GM23248 (cell line): ENCODE results near the gene BFAR.

Source experiments
- EZH2 ChIP-seq: fragments of 200-600 bp; sonication (generic); IDR thresholded peaks from 2 replicates; pipeline ENCODE4 v1.6.1; 2018; ENCODE audit warnings: antibody characterized with exemption, mild to moderate bottlenecking; ENCODE audit not compliant: insufficient read depth, poor library complexity, severe bottlenecking
- EZH2phosphoT487 ChIP-seq: fragments of 200-600 bp; sonication (generic); IDR thresholded peaks from 2 replicates; pipeline ENCODE4 v1.6.1; 2018; ENCODE audit warnings: antibody characterized with exemption, moderate library complexity, mild to moderate bottlenecking, low read depth; ENCODE audit not compliant: insufficient read depth

DNA sequence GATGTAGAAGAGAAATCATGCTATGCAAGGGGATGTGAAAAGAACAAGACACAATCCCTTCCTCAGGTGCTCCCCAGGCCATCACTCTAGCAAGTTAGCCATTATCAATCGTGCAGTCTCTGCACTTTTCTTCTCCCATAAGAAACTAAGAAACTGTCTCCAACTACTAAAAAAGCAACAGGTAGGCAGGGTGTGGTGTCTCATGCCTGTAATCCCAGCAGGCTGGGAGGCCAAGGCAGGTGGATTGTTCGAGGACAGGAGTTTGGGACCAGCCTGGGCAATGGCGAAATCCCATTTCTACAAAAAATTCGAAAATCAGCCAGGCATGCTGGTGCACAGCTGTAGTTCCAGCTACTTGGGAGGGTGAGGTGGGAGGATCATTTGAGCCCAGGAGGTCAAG is 16.5 kb upstream of the BFAR start:
- no peak for TF ChIP-seq EZH2
- TF ChIP-seq EZH2phosphoT487, result no peak
